Bronchial epithelial cell (primary cell): Measurements from ENCODE around the gene FNDC3B. TPM values are rescaled to one million over a fixed set of nuclear protein-coding genes. Genes with fewer than 3 reads are reported as not detected.

Experiments used
- DNase-seq: peaks from one replicate; pipeline ENCODE4 v3.0.0-alpha.2; 2010; ENCODE audit warnings: low read depth
- FAIRE-seq: peaks from 2 replicates; lab custom pipeline; 2011; peaks lifted over from hg19 to GRCh38; lab: Jason Lieb, UNC
- H3K27me3 ChIP-seq: 2 replicates; pipeline ENCODE4 v1.5.1; 2011; ENCODE audit warnings: low read length; ENCODE audit not compliant: control insufficient read depth, insufficient read depth
- H3K36me3 ChIP-seq: 2 replicates; pipeline ENCODE4 v1.5.1; 2011; ENCODE audit warnings: low read length; ENCODE audit not compliant: control insufficient read depth, insufficient read depth
- H3K4me3 ChIP-seq: 2 replicates; pipeline ENCODE4 v1.5.1; 2011; ENCODE audit warnings: mild to moderate bottlenecking, low read depth, low read length, control low read depth
- total RNA-seq: library from RNA; depleted of rRNA; stranded (reverse); fragments of >200 nt; gene quantifications from 2 replicates; pipeline ENCODE4 v1.2.1, GENCODE V29; 2014
- TF ChIP-seq, protein P1 (sequence below): IDR thresholded peaks from 2 replicates; pipeline ENCODE4 v1.5.1; 2011; ENCODE audit warnings: mild to moderate bottlenecking, moderate library complexity, low read length, control low read depth, inconsistent platforms; ENCODE audit not compliant: insufficient read depth, severe bottlenecking

Gene FNDC3B
- total RNA-seq, 1 donor from 2014 or later = 39.2 TPM

DNA sequence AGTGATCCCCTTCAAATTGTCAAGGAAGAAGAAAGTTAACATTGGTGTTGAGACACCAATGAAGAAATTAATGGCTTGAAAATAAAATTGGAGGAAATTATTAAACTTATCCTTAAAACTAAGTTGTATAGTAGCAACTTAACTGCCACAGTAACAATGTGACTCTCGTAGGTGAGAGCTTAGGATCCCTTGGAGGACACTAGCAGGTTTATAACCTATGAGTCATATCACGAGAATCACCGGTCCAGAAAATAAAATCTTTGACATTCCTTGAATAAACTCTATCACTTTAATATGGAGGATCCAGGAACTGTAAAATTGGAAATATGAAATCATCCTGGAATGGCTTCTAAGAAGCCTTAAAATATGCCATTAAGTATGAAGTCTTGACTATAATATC lies 406.8 kb downstream of the FNDC3B start:
- no peaks in the 10 kb centered on the region for H3K36me3 ChIP-seq
- TF ChIP-seq, protein P1, sequence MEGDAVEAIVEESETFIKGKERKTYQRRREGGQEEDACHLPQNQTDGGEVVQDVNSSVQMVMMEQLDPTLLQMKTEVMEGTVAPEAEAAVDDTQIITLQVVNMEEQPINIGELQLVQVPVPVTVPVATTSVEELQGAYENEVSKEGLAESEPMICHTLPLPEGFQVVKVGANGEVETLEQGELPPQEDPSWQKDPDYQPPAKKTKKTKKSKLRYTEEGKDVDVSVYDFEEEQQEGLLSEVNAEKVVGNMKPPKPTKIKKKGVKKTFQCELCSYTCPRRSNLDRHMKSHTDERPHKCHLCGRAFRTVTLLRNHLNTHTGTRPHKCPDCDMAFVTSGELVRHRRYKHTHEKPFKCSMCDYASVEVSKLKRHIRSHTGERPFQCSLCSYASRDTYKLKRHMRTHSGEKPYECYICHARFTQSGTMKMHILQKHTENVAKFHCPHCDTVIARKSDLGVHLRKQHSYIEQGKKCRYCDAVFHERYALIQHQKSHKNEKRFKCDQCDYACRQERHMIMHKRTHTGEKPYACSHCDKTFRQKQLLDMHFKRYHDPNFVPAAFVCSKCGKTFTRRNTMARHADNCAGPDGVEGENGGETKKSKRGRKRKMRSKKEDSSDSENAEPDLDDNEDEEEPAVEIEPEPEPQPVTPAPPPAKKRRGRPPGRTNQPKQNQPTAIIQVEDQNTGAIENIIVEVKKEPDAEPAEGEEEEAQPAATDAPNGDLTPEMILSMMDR = no peak
- peaks cover 40% of the 10 kb centered on the region for H3K27me3 ChIP-seq
- FAIRE-seq = no peak
- no peak overlapping the region for H3K4me3 ChIP-seq
- DNase-seq = no peak

DNA sequence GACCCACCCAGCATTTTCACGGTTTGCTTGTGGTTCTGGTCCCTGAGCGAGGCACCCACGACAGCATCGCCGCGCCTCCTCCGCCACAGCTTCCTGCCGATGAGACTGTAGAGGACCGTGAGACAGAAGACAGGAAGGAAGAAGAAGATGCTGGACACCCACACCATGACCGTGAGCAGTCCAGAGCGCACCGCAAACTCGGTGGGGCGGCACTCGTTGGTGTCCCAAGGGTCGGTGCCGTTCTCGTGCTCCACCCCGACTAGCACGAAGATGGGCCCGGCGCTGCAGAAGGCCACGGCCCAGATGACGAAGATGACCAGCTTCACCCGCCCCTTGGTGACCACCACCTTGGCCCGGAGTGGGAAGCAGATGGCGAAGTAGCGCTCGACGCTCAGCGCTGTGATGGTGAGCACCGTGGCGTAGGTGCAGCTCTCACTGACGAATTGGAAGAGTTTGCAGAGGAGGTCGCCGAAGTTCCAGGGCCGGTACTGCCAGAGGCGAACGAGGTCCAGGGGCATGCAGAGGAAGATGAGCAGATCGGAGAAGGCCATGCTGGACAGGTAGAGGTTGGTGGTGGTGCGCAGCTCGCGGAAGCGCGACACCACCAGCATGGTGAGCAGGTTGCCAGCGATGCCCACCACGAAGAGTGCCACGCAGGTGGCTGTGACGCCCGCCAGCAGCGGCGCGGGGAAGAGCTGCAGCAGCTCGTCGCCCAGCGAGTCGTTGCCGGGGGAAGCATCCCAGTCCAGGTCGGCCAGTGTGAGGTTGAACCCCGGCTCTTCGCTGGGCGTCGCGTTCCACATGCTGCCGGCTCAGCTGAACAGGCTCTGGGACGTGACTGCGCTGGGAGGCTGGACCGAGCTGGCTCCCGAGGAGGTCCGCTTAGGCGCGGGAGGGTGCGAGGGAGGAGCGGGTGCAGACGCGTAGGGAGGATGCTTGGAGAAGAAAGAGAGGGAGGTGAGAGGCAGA lies 408.5 kb downstream of the FNDC3B start, which contains the start of gene GHSR:
Gene GHSR (minus strand): TSS at position 846 of the 969 bp plus-strand sequence. CDS start 43 bp downstream, at position 803.
- no peak for DNase-seq
- TF ChIP-seq, protein P1 = no peak
- no peak for FAIRE-seq
- no peak within 1 kb of the TSS for H3K4me3 ChIP-seq
- peaks cover 40% of the 10 kb centered on the region for H3K27me3 ChIP-seq
- H3K36me3 ChIP-seq = no peaks in the 10 kb centered on the region

DNA sequence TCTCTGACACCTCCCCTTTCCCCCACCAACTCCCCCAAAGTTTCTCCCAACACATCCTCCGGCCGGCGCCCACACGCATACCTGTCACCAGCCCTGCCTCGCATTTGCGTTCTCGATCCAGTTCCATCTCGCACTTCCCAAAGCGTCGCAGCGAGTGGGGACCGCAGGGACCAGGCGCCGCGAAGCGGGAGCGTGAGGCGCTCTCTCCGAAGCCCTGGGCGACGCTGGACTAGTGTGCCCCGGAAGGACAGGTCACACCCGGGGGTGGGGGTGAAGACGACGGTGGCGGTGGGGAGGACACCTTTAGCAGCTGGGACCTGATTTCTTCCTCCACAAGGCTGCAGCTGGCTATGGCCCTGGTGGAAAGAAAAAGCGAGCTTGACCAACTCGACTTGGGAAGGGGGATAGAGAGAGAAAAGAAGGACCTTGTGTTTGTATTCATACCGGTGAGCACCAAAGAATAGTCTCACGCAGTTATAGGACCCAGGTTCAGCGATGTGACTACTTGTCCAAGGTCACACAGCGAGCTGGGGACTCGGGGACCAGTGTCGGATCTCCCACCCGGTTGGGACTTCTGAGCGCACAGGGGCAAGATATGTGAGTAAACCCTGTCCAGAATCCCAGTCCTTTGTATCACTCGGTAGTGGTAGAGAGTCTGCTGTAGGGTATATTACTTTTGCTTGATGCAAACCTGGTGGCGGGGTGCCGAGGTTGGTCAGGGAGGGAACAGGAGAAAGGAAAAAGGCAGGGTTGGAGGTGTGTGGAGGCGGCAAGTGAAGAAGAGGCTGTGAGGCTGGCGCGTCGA lies 409.5 kb downstream of the FNDC3B start:
- H3K4me3 ChIP-seq = no peak overlapping the region
- TF ChIP-seq, protein P1 = no peak
- FAIRE-seq = no peak
- no peak for DNase-seq
- no peaks in the 10 kb centered on the region for H3K36me3 ChIP-seq
- peaks cover 40% of the 10 kb centered on the region for H3K27me3 ChIP-seq

DNA sequence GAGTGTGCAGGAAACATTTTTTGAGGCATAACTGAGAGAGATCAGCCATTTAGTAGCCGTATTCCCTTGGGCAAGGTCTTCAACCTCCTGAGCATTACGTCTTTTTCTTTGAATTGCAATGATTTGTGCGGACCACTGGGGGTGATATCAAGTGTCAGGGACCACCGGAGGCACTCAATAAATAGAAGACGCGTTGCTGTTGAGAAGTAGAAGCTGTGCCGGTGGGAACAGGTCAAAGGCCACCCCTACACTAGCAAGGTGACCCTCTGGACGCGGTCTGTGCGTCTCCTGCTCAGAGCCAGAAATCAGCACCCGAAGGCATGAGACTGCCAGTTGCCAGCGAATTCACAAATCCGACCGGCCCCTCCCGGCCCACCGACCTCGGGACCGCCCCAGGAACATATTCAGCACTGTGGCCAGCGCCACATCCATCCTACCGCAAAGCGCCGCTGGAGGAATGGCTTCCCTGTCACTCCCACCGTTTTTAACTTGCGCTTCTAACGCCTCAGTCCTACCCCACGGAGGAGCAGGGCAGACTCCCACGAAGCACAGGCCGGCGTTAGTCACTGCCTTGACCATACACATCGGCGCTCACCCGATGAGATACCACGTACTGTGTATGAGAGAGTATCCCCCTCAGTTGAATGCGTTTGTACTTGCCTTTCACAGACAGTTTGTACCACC lies 410.2 kb downstream of the FNDC3B start:
- H3K27me3 ChIP-seq = peaks cover 40% of the 10 kb centered on the region
- DNase-seq (peak; percentile 12), FAIRE-seq (no peak)

More for the DNA sequence above, 410.2 kb downstream of the FNDC3B start:
- Histone ChIP-seq H3K36me3 (no peaks in the 10 kb centered on the region), H3K4me3 (no peak overlapping the region)
- TF ChIP-seq, protein P1 = no peak

Other genes starting within 250 kb of the FNDC3B start
- gene PLD1, start 229.1 kb upstream of the FNDC3B start, total RNA-seq = 10.5 and 20.0 TPM in 2 replicates
- not detected in 2 replicates for gene TMEM212, start 196.2 kb upstream of the FNDC3B start, total RNA-seq